ENCODE results near the gene UBE3A. TPM values are rescaled to one million over a fixed set of nuclear protein-coding genes. Genes with fewer than 3 reads are reported as not detected.

The UBE3A gene
- total RNA-seq: 99.9 and 106 TPM in 2 replicates
- long read RNA-seq, full-length matches to known transcripts: 1 of 27 reads
- long read RNA-seq, partial matches to known transcripts: 12 of 27 reads
- long read RNA-seq, other reads (novel, unspliced or antisense): 14 of 27 reads

DNA sequence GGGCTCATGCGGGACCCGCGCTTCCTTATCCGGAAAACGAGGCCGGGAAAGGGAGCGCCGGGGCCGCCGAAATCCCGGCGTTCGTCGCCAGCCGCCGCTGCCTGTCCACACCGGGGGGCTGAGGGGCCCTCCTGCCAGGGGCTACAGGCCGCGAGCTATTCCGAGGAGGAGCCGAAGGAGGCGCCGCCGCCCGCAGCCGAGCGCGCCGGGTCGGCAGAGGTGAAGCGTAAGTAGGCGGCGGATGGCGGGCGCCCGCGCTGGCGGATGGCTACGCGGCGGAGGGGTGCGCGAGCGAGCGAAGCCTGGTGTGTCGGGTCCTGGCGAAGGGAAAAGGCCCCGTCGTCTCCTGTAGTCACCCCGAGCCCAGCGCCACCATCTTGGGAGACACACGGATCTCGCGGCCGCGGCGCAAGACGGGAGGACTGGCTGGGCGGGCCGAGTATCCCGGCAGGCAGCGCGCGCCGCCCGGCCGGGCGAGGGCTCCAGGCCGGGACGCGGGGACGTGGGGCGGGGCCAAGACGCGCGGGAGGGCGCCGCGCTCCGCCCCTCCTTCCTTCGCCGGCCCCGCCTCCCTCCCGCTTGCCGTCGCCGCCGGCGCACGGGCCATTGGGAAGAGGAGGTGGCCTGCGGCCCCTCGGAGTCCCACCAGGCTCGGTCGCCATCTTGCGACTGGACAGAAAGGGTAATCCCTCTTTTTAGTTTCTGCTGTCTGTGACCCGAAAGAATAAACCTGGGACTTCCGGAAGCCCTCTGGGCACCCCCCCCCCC lies at the start of gene UBE3A:
Gene UBE3A, minus strand, starts transcription at position 424 of the 768 bp plus-strand sequence. CDS start 29,917 bp downstream, outside the sequence.
- TF ChIP-seq, protein P1, sequence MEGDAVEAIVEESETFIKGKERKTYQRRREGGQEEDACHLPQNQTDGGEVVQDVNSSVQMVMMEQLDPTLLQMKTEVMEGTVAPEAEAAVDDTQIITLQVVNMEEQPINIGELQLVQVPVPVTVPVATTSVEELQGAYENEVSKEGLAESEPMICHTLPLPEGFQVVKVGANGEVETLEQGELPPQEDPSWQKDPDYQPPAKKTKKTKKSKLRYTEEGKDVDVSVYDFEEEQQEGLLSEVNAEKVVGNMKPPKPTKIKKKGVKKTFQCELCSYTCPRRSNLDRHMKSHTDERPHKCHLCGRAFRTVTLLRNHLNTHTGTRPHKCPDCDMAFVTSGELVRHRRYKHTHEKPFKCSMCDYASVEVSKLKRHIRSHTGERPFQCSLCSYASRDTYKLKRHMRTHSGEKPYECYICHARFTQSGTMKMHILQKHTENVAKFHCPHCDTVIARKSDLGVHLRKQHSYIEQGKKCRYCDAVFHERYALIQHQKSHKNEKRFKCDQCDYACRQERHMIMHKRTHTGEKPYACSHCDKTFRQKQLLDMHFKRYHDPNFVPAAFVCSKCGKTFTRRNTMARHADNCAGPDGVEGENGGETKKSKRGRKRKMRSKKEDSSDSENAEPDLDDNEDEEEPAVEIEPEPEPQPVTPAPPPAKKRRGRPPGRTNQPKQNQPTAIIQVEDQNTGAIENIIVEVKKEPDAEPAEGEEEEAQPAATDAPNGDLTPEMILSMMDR (conservative IDR thresholded peaks at IDR 0.05): no peak
- no peaks in the 10 kb centered on the region for H3K27me3 Mint-ChIP-seq (ENCODE audit: low read depth)
- H3K4me1 Mint-ChIP-seq: peaks cover 35% of the 10 kb centered on the region
- peak within 1 kb of the TSS; percentile 99 for H3K4me3 Mint-ChIP-seq
- no peaks in the 10 kb centered on the region for H3K9me3 Mint-ChIP-seq
- H3K36me3 Mint-ChIP-seq (ENCODE audit: low read depth): no peaks in the 10 kb centered on the region
- DNase-seq (ENCODE audit: low read depth, low spot score): peak; percentile 83
- peak within 1 kb of the TSS; percentile 99 for H3K27ac Mint-ChIP-seq (ENCODE audit: unreplicated experiment)

DNA sequence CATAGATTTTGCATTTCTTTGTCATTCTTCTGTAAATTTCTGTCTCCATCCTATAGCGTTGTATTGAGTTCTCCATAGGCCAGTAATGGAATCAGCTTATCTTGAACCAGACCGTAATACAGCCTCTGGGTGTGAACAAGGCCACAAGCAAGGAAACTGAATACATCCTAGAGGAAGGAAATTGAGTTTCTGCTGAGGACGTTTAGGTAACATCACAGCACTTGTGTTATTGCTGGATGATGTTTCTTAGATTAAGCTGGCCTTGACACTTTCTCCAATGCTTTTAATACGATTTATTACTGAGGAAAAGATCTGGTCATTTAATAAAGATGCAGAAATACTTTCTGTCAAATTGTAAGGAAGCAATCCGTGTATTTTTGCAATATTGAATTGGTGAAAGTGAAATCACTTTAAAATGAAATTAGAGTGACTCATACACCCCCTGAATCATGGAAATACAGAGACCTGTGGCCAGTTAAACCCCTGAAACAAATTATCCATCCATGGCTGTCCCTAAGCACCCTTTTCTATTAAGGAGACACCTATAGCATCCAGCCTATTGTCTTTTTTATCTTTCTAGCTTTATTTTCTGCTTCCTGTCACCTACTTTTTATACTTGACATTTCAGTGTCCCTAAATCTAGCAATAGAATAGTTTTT lies 48.5 kb upstream of the UBE3A start:
- Mint-ChIP-seq H3K27me3 (ENCODE audit: low read depth) (no peaks in the 10 kb centered on the region), H3K36me3 (ENCODE audit: low read depth) (peaks cover 16% of the 10 kb centered on the region), H3K4me3 (no peak overlapping the region), H3K4me1 (no peaks in the 10 kb centered on the region), H3K9me3 (peaks cover 10% of the 10 kb centered on the region), H3K27ac (ENCODE audit: unreplicated experiment) (no peak overlapping the region)
- DNase-seq (ENCODE audit: low read depth, low spot score): no peak
- TF ChIP-seq, protein P1 (conservative IDR thresholded peaks at IDR 0.05): no peak

DNA sequence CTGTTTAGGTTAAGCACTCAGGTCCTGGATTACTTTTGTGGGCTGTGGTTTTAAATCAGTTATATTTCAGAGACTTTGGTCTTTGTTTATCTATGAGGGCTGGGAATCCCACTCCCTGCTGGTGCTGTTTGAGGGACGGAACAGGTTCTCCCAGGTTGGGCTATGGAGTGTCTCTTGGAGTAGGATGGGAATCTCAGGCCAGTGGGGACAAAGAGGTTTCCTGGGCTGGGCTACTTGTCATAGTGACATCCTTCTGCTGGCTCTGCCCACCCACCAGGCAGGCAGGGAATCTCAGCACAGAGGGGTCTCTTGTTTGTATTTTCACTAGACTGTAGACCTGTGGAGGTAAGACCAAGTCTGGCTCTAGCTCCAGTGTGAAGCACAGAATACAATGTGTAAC lies 47.2 kb upstream of the UBE3A start:
- Mint-ChIP-seq H3K9me3 (peaks cover 7% of the 10 kb centered on the region), H3K4me1 (peaks cover 7% of the 10 kb centered on the region), H3K27me3 (ENCODE audit: low read depth) (no peaks in the 10 kb centered on the region), H3K4me3 (no peak overlapping the region), H3K36me3 (ENCODE audit: low read depth) (peaks cover 11% of the 10 kb centered on the region), H3K27ac (ENCODE audit: unreplicated experiment) (no peak overlapping the region)
- no peak for DNase-seq (ENCODE audit: low read depth, low spot score)
- TF ChIP-seq, protein P1 (conservative IDR thresholded peaks at IDR 0.05): no peak

DNA sequence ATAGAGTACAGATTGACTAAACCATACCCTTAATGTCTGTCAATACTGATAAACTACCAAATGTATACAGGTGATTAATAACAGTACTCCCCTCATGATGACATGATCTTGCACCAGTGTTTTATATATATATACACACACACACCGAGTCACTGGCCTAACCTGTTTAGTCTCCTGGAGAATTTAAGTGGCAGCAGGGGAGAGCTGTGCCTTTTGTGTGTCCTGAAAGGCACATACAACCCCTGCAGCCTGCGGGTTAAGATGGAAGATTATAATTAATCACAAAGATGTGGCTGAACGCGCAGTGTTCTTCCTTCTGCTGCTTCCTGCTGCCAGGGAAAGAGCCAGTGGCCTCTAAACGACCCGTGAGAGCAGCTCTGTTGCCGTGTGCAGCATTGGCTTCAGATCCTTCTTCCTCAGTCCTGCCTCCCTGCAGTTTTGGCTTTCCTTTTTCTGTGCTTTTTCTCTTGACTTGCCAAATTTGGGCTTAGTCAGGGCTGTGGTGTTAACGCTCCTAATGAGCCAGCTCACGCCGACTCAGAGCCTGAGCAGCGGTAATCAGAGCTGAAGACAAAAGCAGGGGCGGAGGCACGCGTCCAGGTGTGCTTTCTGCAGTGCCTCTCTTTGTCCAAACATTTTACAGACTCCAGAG lies 42.5 kb upstream of the UBE3A start:
- Mint-ChIP-seq H3K4me3 (no peak overlapping the region), H3K27ac (ENCODE audit: unreplicated experiment) (no peak overlapping the region), H3K36me3 (ENCODE audit: low read depth) (peaks cover 3% of the 10 kb centered on the region), H3K27me3 (ENCODE audit: low read depth) (peaks cover 4% of the 10 kb centered on the region), H3K4me1 (peaks cover 23% of the 10 kb centered on the region), H3K9me3 (no peaks in the 10 kb centered on the region)
- DNase-seq (ENCODE audit: low read depth, low spot score): no peak
- TF ChIP-seq, protein P1 (conservative IDR thresholded peaks at IDR 0.05): no peak

DNA sequence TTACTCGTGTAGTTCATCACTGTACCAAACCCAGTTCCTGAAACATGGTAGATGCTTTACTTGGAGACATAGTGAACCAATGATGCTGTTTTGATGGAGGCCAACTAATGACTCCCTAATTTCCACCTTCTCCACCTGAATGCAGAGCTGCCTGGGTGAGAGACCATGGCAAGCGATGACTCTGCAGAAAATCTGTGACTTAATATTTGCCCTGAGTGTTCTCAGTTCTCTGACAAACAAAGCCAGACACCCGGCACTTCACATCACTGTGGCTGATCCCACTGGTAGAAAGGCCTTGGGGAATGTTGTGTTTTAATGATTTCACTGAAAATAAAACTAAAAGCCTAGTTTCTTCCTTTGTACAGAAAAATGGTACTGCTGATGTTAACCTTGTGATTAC lies 39.5 kb upstream of the UBE3A start:
- Mint-ChIP-seq H3K9me3 (no peaks in the 10 kb centered on the region), H3K36me3 (ENCODE audit: low read depth) (no peaks in the 10 kb centered on the region), H3K4me1 (peaks cover 23% of the 10 kb centered on the region), H3K4me3 (no peak overlapping the region), H3K27me3 (ENCODE audit: low read depth) (peaks cover 4% of the 10 kb centered on the region), H3K27ac (ENCODE audit: unreplicated experiment) (peak overlapping the region; percentile 58)
- TF ChIP-seq, protein P1 (conservative IDR thresholded peaks at IDR 0.05): no peak
- no peak for DNase-seq (ENCODE audit: low read depth, low spot score)

Measured in neural crest cell (in vitro differentiated cells).